ENCODE results near the gene DBH.

GRCh38 chr9:133665096-133665495 is 28.9 kb downstream of the DBH start:
- TF ChIP-seq EZH2 (IDR thresholded peaks at IDR 0.05; ENCODE audit: low read length) (no peak), CTCF (optimal IDR thresholded peaks at IDR 0.05 in 1 of 3, IDR thresholded peaks at IDR 0.05 in 1 of 3, conservative IDR thresholded peaks at IDR 0.05 in 1 of 3; ENCODE audit: extremely low read depth in 1 of 3, insufficient read depth in 2 of 3, low read length in 3 of 3) (no peak)

Data from keratinocyte (primary cell).